T1000 (cell line): ENCODE measurements around the gene TPPP3.

Experiments
- DNase-seq: peaks from one replicate; lab custom pipeline; 2025; ENCODE audit warnings: mixed read lengths; lab: John Stamatoyannopoulos, UW

TPPP3 gene

GRCh38 chr16:67404740-67405226 is 11.5 kb upstream of the TPPP3 start:
- no peak for DNase-seq

- no peak for DNase-seq
Observed at GRCh38 chr16:67403976-67404555, 10.8 kb upstream of the TPPP3 start.

- no peak for DNase-seq
Observed at GRCh38 chr16:67400901-67401300, 7.6 kb upstream of the TPPP3 start.

GRCh38 chr16:67399749-67400704 is 6.7 kb upstream of the TPPP3 start:
- DNase-seq = no peak

- no peak for DNase-seq
Observed at GRCh38 chr16:67399218-67399733, 6.0 kb upstream of the TPPP3 start.

GRCh38 chr16:67398546-67399217 is 5.4 kb upstream of the TPPP3 start:
- no peak for DNase-seq

GRCh38 chr16:67397812-67398545 is 4.7 kb upstream of the TPPP3 start:
- DNase-seq = no peak

- DNase-seq = no peak
Observed at GRCh38 chr16:67397036-67397801, 3.9 kb upstream of the TPPP3 start.

- peak; percentile 74 for DNase-seq
Observed at GRCh38 chr16:67396159-67397035, 3.1 kb upstream of the TPPP3 start.

- no peak for DNase-seq
Observed at GRCh38 chr16:67395458-67396158, 2.3 kb upstream of the TPPP3 start.

- no peak for DNase-seq
Observed at GRCh38 chr16:67395105-67395457, 1.8 kb upstream of the TPPP3 start.

- DNase-seq = no peak
Observed at GRCh38 chr16:67394155-67395104, 1.1 kb upstream of the TPPP3 start.

- DNase-seq = no peak
Observed at GRCh38 chr16:67393788-67394154, 473 bp upstream of the TPPP3 start.

- DNase-seq = no peak
Observed at GRCh38 chr16:67392301-67393059, 818 bp downstream of the TPPP3 start.

- DNase-seq = no peak
Observed at GRCh38 chr16:67391424-67392300, 1.6 kb downstream of the TPPP3 start.

- no peak for DNase-seq
Observed at GRCh38 chr16:67390816-67391423, 2.4 kb downstream of the TPPP3 start.
